GM12872 (cell line): ENCODE results near the gene RPGRIP1.

Experiments
- TF ChIP-seq, protein P1 (sequence below): IDR thresholded peaks from 3 replicates; pipeline ENCODE4 v1.5.1; 2011; ENCODE audit warnings: low read depth, mild to moderate bottlenecking, low read length, moderate library complexity; ENCODE audit not compliant: insufficient read depth

Gene RPGRIP1

DNA sequence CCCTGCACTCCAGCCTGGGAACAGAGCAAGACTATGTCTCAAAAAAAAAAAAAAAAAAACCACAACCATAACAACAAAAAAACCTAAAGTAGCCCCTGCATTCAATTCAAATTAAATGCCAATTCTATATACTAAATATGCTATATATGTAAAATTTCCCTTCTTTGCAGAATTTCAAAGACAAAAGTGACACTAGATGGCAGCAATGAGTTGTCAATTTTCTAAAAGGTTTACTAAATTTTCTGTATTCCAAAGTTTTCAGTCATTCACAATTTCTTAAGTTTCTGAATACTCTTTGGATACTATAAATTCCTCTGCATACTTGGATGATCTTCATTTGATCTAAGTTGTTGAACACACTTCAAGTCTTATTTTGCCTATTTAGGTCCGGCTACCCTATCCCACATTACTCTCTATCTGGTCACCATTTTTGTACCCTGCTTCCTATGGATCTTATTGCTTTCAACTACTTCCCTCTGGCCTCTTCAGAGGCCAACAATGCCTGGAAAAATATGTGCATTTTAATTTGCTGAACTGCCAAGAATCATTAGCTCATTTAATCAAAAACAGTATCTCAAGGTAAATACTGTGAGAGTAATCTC lies 38.6 kb upstream of the RPGRIP1 start:
- TF ChIP-seq, protein P1, sequence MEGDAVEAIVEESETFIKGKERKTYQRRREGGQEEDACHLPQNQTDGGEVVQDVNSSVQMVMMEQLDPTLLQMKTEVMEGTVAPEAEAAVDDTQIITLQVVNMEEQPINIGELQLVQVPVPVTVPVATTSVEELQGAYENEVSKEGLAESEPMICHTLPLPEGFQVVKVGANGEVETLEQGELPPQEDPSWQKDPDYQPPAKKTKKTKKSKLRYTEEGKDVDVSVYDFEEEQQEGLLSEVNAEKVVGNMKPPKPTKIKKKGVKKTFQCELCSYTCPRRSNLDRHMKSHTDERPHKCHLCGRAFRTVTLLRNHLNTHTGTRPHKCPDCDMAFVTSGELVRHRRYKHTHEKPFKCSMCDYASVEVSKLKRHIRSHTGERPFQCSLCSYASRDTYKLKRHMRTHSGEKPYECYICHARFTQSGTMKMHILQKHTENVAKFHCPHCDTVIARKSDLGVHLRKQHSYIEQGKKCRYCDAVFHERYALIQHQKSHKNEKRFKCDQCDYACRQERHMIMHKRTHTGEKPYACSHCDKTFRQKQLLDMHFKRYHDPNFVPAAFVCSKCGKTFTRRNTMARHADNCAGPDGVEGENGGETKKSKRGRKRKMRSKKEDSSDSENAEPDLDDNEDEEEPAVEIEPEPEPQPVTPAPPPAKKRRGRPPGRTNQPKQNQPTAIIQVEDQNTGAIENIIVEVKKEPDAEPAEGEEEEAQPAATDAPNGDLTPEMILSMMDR, result peak; percentile 25; the same call in 1 of the 3 replicates

DNA sequence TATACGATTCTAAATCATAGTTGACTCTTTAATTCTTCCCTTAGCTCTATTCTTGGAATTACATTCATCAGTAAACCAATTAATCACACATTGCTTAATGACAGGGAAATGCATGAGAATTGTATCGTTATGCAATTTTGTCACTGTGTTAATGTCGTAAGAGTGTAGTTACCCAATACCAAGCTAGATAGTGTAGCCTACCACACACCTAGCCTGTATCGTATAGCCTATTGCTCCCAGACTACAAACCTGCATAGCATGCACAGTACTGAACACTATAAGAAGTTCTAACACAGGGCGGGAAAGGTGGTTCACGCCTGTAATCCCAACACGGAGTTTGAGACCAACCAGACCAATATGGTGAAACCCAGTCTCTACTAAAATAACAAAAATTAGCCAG lies 35.3 kb upstream of the RPGRIP1 start:
- TF ChIP-seq, protein P1, result no peak

DNA sequence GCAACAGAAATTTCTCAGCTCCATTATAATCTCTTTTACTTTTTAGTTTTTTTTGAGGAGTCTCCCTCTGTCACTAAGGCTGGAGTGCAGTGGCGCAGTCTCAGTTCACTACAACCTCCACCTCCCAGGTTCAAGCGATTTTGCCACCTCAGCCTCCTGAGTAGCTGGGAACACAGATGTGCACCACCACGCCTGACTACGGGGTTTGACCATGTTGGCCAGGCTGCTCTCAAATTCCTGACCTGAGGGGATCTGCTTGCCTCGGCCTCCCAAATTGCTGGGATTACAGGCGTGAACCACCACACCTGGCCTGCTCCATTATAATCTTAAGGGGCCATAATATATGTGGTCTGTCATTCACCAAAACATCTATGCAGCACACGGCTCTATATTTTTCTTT lies 34.1 kb upstream of the RPGRIP1 start:
- TF ChIP-seq, protein P1, result no peak

DNA sequence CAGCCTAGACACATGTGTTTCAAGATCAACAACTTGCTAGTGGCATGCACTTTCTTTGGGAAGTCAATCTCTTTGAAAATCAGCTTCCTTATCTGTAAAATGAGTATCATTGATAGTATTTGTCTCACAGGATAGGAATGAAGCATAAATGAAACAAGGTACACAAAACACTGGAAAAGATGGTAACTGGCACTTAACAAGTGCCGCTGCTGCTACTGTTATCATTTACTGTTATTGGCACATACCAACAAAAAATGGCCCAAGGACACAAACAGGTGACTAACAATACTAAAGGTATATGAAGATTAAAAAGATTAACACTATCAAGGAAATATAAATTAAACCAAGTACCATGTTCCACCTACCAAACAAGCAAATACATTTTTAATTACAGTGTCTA lies 31.5 kb upstream of the RPGRIP1 start:
- TF ChIP-seq, protein P1, result no peak

DNA sequence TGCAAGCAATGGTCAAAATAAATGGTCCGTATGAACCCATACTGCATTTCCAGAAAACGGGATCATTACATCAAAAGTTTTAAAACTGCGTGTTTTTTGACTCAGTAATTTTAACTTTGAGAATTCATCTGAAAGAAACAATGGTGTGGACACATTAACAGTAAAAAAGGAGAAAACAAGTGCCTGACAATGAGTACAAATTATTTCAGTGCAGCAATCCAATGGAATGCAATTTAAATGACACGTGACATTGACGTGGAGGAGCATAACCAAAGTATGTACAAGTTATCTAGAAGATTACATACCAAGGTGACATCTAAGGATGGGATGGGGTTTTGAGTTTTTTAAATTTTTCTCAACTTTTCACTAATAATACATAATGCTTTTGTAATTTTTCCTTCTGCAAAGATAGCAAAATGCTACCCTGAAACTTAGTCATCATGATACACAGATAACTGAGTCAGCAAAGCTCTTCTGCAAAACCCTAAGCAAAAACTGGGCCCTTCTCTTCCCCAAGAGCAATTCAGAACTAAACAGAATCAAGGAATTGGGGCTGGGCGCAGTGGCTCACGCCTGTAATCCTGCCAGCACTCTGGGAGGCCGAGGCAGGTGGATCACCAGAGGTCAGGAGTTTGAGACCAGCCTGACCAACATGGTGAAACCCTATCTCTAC lies 31.0 kb upstream of the RPGRIP1 start:
- TF ChIP-seq, protein P1, result no peak

DNA sequence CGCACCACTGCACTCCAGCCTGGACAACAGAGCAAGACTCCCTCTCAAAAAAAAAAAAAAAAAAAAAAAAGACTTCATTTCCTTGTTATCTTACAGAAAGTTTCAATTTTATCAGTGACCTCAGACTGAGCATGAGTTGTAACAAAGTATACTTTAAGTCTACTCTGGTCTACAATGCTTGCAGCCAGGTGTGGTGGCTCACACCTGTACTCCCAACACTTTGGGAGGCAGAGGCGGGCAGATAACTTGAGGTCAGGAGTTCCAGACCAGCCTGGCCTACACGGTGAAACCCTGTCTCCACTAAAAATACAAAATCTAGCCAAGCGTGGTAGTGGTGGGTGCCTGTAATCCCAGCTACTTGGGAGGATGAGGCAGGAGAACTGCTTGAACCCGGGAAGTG lies 28.7 kb upstream of the RPGRIP1 start:
- TF ChIP-seq, protein P1, result no peak

DNA sequence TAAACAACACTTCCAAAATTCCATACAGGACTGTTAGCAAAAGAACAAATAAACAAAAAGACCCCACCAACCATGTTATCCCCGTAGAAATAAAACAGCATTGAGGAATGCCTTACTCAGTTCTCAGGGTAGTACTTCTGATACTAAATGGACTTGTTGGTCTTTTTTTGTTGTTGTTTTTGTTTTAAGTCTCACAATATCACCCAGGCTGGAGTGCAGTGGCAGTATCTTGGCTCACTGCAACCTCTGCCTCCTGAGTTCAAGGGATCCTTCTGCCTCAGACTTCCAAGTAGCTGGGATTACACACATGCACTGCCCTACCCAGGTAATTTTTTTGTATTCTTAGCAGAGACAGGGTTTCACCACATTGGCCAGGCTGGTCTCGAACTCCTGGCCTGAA lies 27.7 kb upstream of the RPGRIP1 start:
- TF ChIP-seq, protein P1, result no peak
